Forelimb muscle (tissue), 1 donor: ENCODE results near the gene DEPDC4. TPM values are rescaled to one million over a fixed set of nuclear protein-coding genes. Genes with fewer than 3 reads are reported as not detected.

Experiments
- DNase-seq: peaks from one replicate; pipeline ENCODE4 v3.0.0-alpha.2; 2013; ENCODE audit warnings: low read depth
- polyA plus RNA-seq: library from polyadenylated mRNA; unstranded; fragments of 120-200 nt; gene quantifications from one replicate; pipeline ENCODE4 v1.2.1, GENCODE V29; 2013; ENCODE audit not compliant: insufficient read length

The DEPDC4 gene
- polyA plus RNA-seq, 1 donor = 1.0 TPM

DNA sequence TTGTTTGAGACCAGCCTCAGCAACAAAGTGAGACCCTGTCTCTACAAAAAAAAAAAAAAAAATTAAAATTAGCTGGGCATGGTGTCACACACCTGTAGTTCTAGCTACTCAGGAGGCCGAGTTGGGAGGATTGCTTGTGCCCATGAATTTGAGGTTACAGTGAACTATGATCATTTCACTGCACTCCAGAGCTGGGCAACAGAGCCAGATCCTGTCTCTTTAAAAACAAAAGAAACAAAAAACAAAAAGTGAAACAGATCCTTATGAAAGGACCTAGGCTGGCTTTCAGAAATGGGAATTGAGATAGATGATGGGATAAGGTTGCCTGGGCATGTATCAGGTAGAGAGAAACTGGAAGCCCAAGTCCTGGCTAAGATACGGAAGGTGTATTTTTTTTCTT, 52.4 kb downstream of the DEPDC4 start:
- DNase-seq = no peak

DNA sequence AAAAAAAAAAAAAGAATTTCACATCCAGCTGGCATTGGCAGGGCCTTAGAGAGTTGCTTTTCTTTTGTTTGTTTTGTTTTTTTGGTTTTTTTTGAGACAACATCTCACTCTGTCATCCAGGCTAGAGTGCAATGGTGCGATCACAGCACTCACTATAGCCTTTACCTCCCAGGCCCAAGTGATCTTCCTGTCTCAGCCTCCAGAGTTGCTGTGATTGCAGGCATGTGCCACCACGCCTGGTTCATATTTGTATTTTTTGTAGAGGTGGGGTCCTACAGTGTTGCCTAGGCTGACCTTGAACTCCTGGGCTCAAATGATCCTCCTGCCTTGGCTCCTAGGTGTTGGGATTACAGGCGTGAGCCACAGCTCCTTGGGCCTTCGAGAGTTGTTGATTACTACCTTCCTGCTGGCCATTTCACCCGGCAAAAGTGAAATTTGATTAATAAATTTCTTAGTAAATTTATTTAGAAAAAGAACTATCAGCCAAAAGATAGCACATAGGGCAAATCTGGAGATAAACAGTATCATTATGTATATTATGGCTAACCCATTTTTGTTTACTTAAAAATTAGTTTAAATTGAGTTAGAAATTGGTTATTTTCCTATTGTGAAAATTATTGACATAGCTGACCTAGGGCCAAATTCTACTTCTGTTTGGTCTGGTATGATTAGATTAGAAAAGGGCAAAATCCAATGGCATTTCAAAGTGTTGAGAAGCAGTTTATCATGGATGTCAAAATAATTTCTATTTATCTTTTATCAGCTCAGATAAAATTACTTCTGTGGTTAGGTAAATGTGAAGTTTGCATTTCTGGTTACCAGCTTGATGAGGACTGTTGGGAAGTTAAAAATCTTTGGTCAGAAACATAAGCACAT, 53.6 kb downstream of the DEPDC4 start:
- no peak for DNase-seq

DNA sequence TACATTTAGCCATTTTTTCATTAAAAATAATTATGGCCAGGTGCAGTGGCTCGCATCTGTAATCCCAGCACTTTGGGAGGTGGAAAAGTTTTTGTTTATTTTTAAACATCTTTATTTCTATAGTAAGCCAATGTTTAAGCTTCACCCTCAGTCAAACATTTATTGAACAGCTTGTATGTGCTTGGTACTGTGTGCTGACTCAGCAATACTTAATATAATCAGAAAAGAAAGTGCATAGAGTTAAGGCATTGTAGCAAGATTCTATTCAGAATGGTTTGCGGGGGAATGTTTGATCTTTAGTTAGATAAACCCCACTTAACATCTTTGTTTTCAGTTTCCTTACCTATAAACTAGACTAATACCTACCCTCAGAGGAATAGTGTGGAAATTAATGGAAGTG, 55.2 kb downstream of the DEPDC4 start:
- DNase-seq = no peak

DNA sequence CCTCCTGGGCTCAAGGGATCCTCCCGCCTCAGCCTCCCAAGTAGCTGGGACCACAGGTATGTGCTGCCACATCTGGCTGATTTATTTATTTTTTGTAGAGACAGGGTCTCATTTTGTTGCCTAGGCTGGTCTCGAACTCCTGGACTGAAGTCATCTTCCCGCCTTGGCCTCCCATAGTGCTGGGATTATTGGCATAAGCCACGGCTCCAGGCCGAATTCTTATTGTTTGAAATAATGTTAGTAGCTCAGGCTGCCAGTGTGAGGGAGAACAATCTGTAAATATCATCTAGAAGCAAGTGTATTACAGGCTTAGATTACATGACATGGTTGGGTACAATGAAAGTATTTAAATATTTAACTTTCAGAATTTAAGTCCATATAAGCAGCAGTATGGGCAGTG, 58.0 kb downstream of the DEPDC4 start:
- no peak for DNase-seq

DNA sequence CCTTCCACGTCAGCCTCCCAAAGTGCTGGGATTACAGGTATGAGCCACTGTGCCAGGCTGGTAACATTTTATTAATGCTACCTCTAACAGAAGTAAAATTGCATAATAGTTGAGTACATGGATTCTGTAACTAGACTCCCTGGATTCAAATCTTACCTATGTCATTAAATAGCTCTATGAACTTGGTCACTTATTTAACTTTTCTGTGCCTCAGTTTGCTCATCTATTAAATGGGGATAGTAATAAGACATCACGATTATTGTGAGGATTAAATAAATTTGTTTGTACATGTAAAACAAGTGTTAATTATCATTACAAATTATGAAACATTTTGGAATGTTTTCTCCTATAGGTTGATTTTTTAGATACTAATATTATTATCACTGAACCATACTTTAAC, 59.6 kb downstream of the DEPDC4 start:
- no peak for DNase-seq

DNA sequence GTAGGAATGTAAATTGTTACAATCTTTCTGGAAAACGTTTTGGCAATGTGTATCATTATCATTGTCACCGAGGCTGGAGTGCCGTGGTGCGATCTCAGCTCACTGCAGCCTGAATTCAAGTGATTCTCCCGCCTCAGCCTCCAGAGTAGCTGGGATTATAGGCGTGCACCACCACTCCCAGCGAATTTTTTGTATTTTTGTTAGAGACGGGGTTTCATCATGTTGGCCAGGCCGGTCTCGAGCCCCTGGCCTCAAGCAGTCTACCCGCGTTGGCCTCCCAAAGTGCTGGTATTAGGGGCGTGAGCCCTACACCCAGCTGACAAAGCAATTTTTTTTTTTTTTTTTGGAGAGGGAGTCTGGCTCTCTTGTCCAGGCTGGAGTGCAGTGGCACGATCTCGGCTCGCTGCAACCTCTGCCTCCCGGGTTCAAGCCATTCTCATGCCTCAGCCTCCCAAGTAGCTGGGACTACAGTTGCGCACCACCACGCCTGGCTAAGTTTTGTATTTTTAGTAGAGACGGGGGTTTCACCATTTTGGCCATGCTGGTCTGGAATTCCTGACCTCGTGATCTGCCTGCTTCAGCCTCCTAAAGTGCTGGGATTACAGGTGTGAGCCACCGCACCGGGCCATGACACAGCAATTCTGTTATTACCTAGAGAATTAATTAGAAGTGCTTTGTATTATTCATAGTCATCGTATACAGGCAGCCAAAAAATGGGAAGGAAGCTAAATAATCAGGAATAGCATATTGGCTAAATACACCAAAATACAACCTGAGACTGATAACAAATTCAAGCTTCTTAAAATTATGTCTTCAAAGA, 65.1 kb downstream of the DEPDC4 start:
- no peak for DNase-seq

DNA sequence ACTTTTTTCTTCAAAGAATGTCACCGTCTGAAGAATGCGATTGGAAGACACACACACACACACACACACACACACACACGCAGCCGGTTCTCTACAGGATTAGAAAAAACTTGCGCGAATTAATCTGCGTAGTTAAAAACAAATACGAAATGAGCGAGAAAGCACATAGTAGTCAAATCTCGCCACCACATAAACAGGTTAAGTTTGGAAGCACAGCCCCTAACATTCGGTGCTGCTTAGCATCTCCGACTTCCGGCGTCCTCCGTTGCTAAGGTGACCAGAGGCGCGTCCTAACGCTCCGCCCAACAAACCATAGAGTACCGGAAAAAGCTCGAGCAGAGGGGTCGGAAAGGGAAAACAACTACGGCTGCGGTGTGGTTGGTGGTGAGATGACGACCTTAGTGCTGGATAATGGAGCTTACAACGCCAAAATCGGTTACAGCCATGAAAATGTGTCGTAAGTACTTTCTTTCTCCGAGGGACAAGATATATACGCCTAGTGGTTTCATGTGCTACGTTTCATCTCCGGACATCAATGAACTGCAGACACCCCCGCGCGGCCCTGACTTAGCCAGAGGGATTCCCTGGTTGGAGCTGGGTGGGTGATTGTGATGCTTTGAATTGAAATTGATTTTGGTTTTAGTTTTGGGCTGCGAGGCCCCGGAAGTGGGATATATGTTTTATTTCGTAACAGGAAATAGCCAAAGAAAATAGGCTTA, 66.3 kb downstream of the DEPDC4 start, which contains the start of gene ACTR6:
Gene ACTR6, plus strand, starts transcription at position 353 of the 719 bp plus-strand sequence. Its CDS starts 37 bp downstream, at position 390.
- peak; percentile 96 for DNase-seq

DNA sequence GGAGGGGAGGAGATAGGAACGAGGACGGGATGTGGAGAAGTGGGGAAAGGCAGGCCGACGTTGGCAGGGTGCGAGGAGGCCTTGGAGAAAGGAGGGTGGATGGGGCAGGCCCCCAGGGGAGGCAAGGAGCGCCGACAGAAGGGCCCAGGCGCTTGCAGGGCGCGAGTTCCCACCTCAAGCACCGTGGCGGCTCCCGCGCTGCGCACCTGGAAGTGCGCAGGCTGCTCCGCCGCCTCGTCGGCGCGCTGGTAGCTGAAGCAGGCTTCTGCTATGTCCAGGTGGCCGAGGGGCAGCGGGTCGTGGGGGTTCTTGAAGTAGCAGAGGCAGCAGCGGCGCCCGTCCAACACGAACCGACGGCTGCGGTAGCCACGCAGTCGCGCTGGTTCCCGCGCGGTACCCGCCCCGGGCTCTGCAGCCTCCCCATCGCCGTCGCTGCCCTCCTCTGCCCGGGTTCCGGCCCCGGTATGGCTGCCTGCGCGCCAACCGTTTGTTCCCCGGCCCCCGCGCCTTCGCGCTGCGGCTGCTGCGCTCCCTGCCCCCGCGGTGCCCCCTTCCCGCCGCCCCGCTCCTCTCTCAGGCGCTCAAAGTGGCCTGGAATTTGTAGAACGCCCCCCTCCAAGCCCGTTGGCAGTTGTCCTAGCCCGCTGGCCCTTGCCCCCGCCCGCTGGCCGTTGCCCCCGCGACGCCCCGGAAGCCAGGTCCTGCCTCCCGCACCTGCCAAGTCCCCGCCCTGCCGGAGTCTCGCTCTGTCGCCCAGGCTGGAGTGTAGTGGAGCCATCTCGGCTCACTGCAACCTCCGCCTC, 67.3 kb downstream of the DEPDC4 start:
- no peak for DNase-seq

DNA sequence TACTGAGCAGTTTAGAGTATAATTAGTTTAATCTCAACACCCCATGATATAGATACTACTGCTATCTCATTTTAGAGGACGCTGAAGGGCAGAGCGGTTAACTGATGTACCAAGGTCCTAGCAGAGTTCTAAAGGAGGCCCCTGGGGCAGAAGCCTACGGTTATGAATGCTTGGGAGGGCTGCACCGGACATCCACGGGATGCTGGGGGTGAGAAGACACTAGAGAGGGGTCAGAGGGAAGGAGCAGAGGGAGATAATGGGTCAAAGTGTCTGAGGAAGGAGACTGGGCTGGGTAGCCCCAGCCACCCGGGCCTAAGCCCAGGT, 67.9 kb downstream of the DEPDC4 start:
- DNase-seq = no peak

DNA sequence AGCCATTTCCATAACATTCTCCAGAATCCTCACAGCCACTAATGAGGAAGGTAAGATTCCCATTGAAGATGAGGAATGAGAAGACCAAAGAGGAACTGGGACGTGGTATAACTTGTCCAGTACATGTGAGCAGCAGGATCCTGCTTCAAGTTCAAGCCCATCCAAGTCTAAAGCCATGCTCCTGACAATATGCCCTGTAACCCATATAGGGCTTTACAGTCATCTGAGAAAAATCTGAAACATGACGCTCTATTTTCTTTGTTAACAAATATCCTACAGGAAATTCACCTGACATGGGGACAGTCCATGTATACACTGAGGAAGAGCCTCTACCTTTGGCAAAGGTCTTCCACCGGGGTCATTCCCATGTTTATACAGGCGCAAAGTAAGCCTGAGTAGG, 69.4 kb downstream of the DEPDC4 start:
- no peak for DNase-seq

DNA sequence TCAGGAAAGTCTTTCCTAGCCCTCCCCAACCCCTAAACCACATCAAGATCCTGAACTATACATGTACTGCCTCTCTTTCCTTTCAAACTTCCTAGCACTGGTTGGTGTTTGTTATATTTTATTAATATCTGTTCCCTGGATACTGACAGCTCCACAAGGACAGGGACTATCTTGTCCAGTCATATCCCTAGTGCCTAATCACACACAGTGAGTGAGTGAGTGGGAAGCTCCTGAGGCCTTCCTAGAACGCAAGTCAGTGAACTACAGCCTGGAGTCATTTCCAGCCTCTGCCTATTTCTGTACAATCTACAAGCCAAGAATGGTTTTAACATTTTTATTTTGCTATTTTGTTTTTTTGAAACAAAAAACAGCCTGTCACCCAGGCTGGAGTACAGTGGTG, 73.8 kb downstream of the DEPDC4 start:
- DNase-seq = no peak

Other genes starting within 250 kb of the DEPDC4 start
- 15.1 TPM for gene BLTP3B, start 124.2 kb downstream of the DEPDC4 start, polyA plus RNA-seq
- gene ACTR6, start 66.3 kb downstream of the DEPDC4 start, polyA plus RNA-seq = 18.1 TPM
- gene SCYL2, start 98 bp upstream of the DEPDC4 start, polyA plus RNA-seq = 31.1 TPM
- gene SLC17A8, start 90.0 kb upstream of the DEPDC4 start, polyA plus RNA-seq = 0.06 TPM
- not detected for gene NR1H4, start 206.8 kb upstream of the DEPDC4 start, polyA plus RNA-seq